Suppressor macrophage (primary cell): ENCODE data around the gene BDNF.

Source experiments
- DNase-seq, 4 experiments: peaks; one replicate each; pipeline ENCODE4 v3.0.0-alpha.2; 2020 to 2022

Gene BDNF

GRCh38 chr11:27705873-27706820 is 5.9 kb upstream of the BDNF start:
- peak in 3 of 4 experiments; percentile 16 to 34 (median 32) for DNase-seq

- DNase-seq, result no peak
Measured at GRCh38 chr11:27703481-27703880, 3.2 kb upstream of the BDNF start.

- no peak for DNase-seq
Measured at GRCh38 chr11:27702811-27703210, 2.6 kb upstream of the BDNF start.

- DNase-seq, result peak in 1 of 4 experiments; percentile 12
Measured at GRCh38 chr11:27701355-27702105, 1.3 kb upstream of the BDNF start.

GRCh38 chr11:27699926-27700350 is 317 bp downstream of the BDNF start:
- DNase-seq, result no peak

- no peak for DNase-seq
Measured at GRCh38 chr11:27699242-27699925, 871 bp downstream of the BDNF start.

- peak; percentile 53 to 78 (median 60) for DNase-seq
Measured at GRCh38 chr11:27698872-27699241, 1.4 kb downstream of the BDNF start.

- no peak for DNase-seq
Measured at GRCh38 chr11:27697679-27698275, 2.5 kb downstream of the BDNF start.

- DNase-seq, result no peak
Measured at GRCh38 chr11:27696961-27697360, 3.3 kb downstream of the BDNF start.

GRCh38 chr11:27696115-27696514 is 4.1 kb downstream of the BDNF start:
- no peak for DNase-seq

GRCh38 chr11:27694992-27695391 is 5.3 kb downstream of the BDNF start:
- DNase-seq, result peak in 1 of 4 experiments; percentile 11

- no peak for DNase-seq
Measured at GRCh38 chr11:27693398-27693797, 6.9 kb downstream of the BDNF start.

- DNase-seq, result no peak
Measured at GRCh38 chr11:27692781-27693180, 7.5 kb downstream of the BDNF start.

GRCh38 chr11:27688076-27688475 is 12.2 kb downstream of the BDNF start:
- no peak for DNase-seq

GRCh38 chr11:27681664-27682063 is 18.6 kb downstream of the BDNF start:
- DNase-seq, result no peak

- DNase-seq, result no peak
Measured at GRCh38 chr11:27679136-27680015, 20.9 kb downstream of the BDNF start.

GRCh38 chr11:27678242-27678641 is 22.0 kb downstream of the BDNF start:
- no peak for DNase-seq

GRCh38 chr11:27677108-27677507 is 23.1 kb downstream of the BDNF start:
- no peak for DNase-seq

GRCh38 chr11:27673979-27674663 is 26.1 kb downstream of the BDNF start:
- DNase-seq, result no peak

- no peak for DNase-seq
Measured at GRCh38 chr11:27672836-27673464, 27.3 kb downstream of the BDNF start.
